GM18870 (cell line): Measurements from ENCODE around the gene CRACR2B.

Experiments
- ATAC-seq: cut with Tn5 transposase; IDR thresholded peaks from one replicate; pipeline ENCODE4 v1.9.1; 2021; ENCODE audit warnings: moderate library complexity; ENCODE audit not compliant: unreplicated experiment

The CRACR2B gene

DNA sequence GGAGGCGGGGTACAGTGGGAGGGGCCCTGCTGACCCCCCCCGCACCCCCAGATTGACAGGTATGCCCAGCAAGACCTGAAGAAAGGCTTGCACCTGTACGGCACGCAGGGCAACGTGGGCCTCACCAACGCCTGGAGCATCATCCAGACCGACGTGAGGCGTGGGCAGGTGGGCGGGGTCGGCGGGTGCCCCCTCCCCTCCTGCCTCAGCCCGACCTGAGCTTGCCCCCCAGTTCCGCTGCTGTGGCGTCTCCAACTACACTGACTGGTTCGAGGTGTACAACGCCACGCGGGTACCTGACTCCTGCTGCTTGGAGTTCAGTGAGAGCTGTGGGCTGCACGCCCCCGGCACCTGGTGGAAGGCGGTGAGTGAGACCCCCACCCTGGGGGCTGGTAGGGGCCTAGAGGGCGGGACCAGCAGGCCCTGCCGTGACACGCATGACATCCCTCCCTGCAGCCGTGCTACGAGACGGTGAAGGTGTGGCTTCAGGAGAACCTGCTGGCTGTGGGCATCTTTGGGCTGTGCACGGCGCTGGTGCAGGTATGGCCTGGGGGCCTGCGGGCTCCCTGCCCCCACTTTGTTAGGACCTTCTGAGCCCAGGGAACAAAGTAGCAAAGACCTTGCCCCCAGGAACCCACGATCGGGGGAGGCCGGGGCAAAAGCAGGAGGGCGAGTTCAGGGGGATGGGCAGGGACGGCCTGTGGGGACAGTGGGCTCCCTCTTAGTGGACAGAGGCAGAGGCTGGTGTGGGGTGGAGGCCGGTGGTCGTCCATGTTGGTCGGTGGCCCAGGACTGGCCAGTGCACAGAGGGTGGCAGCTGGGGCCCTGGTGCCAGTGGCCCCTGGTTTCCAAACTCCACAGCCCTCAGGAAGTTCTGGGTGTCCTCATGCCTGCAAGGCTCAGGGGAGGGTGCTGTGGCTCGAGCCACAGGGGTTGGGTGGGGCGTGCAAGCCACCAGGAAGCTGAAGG lies 38.0 kb downstream of the CRACR2B start:
- ATAC-seq = no peak

DNA sequence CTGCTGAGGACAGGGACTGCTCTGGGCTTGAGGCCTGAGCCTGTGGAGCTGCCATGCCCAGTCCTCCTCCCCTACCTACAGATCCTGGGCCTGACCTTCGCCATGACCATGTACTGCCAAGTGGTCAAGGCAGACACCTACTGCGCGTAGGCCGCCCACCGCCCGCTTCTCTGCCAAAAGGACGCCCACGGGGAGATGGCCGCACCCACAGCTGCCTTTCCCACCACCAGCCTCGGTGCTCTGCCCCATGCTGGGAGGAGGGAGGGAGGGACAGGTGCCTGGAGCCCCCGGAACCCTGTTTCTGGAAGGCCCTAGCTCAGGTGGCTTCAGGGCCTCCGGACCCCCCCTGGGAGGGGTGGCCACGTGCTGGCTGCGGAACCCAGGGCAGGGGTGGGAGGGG lies 38.8 kb downstream of the CRACR2B start:
- ATAC-seq = no peak

DNA sequence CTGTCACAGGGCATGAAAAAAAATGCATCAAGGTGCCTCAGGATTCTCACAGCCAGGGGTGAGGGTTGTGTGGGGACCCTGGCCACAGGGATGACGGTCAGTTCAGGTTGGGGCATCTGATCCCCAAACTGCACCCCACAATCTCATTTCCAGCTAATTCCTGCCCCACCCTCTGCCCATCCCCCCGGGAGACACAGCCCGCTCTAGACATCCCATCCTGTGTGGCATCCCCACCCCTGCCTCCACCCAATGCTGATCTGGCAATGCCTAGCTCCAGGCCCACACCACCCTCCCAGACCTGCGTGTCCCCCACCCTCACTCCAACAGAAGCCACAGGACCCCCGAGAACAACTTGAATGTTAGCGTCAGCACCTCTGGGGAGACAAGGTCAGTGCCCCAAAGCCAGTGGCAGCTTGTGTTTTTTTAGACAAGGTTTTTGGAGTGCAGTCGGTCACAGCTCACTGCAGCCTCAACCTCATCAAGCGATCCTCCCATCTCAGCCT lies 40.2 kb downstream of the CRACR2B start:
- no peak for ATAC-seq

GRCh38 chr11:868394-868793 lies 40.7 kb downstream of the CRACR2B start:
- no peak for ATAC-seq

- no peak for ATAC-seq
Observed at GRCh38 chr11:868802-869201, 41.1 kb downstream of the CRACR2B start.

- ATAC-seq = no peak
Observed at GRCh38 chr11:869399-870126, 41.8 kb downstream of the CRACR2B start.

DNA sequence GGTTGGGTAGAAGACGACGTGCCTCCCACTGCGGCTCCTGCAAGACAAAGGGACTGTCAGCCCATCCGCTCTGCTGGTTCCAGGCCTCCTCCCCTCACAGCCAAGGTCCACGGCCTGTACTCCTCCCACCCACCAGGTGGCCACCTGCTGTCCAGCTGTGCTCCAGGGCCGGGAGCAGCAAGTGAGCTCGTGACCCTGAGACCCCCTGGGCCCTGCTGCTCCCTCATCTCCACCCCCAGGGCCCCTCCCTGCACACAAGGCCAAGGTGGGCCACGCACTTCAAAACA lies 42.4 kb downstream of the CRACR2B start:
- no peak for ATAC-seq

GRCh38 chr11:870418-870817 lies 42.7 kb downstream of the CRACR2B start:
- no peak for ATAC-seq

- ATAC-seq = no peak
Observed at GRCh38 chr11:871472-871871, 43.8 kb downstream of the CRACR2B start.

DNA sequence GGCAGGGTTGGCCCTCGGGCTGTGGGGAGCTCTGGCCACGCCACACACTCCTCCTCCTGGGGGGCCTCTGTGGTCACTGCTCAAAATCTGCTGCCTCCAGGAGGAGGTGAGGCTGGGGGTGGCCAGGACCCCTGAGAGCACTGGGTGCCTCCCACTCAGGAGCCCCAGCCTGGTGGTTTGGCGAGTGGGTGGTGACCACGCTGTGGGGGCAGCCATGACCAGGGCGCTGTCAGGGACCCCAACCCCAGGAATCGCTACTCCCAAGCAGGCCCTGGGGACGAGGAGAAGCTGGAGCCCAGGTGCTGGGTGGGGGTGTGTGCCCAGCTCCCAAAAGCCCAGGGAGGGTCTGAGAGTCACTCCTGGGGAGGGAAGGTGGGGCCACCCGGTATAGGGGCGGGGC lies 45.1 kb downstream of the CRACR2B start:
- ATAC-seq = no peak

DNA sequence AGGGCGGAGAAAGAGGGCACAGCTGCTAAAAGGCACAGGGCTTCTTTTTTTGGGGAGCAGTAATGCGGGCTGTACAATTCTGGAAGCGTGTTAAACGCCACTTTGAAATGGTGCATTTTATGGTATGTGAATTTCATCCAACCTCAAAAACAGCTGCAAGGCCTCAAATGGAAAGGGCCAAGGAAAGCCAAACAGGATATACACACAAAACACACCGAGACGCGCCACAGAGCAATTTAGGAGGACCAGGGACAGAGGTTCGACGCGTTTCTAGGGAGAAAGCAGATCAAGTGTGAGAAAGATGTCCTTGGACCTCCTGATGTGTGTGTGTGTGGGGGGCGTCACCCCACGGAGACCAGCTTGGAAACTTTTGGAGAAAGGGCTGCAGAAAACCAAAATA lies 46.0 kb downstream of the CRACR2B start:
- no peak for ATAC-seq

GRCh38 chr11:875203-875602 lies 47.5 kb downstream of the CRACR2B start:
- ATAC-seq = no peak

DNA sequence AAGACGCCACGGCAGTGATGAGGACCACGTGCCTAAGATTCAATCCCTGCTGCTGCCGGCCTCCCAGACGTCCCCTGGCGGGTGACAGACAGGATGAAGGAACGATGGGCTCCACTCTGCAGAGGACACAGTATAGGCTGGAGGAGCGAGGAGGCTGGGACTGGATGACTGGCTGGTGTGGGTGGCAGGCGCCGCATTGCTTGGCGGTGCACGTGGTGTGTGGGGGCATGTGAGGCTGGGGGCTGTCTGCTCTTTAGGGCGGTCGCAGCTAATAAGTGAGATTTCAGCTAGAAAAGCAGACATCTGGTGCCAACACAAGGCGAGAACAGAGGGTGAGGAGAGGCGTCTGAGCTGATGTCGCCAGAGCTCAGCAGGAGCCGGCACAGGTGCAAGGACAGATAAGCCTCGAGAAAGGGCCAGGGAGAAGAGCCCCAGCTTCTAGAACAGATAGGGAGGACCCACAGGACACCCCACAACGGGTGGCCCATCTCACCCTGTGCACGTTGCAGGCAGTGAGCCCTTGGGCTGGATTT lies 48.1 kb downstream of the CRACR2B start:
- no peak for ATAC-seq

DNA sequence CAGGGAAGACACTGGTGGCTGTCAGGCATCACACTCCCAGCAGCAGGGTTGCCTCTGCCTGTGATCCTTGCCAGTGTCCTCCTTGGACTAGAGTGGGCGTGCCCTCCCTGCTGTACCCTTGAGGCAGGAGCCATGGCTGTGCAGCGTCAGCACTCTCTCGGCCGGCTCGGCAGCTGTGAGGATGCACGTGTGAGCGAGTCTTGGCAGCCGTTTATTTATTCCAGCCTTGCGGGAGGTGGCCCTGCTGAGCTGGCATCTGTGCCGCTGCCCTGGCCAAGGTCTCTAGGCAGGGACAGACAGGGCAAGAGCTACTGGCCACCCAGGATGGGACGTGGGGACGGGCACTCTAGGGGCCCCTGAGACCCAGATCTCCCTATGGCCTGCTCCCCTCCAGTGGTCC lies 48.8 kb downstream of the CRACR2B start:
- no peak for ATAC-seq

- ATAC-seq = no peak
Observed at GRCh38 chr11:877565-877964, 49.8 kb downstream of the CRACR2B start.

DNA sequence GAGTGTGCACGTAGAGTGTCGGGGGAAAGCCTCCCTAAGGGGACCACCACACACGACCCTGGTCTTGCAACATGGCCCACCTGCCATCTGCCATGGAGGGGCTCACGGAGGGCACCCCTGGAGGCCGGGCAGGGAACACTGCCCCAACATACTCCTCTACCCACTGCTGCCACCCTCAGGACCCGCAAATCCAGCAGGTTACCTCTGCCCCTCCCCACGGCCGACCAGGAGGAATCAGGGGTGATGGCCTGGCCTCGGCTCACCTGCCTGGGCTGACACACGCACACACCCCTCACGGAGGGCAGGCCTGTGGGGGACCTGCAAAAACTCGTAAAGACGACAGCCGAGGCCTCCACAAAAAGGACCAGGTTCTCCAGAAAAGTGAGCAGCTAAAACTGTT lies 52.7 kb downstream of the CRACR2B start:
- ATAC-seq = no peak
